Islet of Langerhans (tissue), 1 donor: ENCODE measurements around the gene PLCL2.

ENCODE experiments used
- FAIRE-seq: peaks from one replicate; lab custom pipeline; 2011; peaks lifted over from hg19 to GRCh38; lab: Jason Lieb, UNC

PLCL2 gene

DNA sequence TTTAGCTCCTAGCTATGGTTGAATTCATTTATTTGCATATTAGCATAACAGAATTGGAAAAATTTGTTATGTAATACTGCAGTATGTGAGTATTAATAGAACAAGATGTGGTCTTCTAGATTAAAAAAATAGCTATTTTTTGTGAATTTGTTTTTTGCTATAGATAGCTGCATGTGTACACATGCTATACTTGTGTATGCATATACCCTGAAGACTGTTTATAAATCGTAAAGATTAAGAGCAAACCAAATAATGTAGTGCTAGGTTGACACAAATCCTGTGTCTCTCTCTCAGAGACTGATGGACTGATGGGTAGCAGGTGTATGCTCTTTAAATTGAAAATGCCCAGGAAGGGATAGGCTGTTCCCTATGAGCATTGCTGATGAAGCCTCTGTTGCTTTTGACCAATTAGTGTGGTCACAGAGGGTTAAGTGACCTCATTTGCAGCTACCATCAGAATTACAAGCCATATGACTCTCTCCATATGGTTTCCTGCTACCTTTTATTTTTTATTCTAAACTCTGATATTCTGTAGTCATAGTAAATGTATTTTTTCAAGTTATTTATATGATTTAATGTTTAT lies 9.0 kb downstream of the PLCL2 start:
- no peak for FAIRE-seq

GRCh38 chr3:16896094-16896627 lies 11.4 kb downstream of the PLCL2 start:
- FAIRE-seq: no peak

DNA sequence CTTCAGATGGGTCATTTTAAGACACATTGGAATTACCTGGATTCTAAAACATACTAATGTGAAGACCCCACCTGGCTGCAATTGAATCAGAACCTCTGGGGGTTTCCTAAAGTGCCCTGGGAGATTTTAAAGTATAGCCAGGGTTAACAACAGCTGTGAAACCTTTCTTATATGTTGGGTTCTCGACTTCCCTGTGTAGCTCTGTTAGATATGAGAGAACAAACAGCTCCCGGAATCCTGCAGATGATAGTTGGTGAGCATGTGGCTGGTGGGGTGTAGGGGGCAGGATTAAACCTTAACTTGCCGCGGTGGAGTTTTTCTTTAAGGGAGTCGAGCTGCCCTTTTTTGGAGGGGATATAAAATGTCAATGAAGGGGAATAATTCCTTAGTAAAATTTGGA lies 12.1 kb downstream of the PLCL2 start:
- FAIRE-seq: no peak

- FAIRE-seq: peak; percentile 60
Observed at GRCh38 chr3:16897254-16897926, 12.6 kb downstream of the PLCL2 start.

DNA sequence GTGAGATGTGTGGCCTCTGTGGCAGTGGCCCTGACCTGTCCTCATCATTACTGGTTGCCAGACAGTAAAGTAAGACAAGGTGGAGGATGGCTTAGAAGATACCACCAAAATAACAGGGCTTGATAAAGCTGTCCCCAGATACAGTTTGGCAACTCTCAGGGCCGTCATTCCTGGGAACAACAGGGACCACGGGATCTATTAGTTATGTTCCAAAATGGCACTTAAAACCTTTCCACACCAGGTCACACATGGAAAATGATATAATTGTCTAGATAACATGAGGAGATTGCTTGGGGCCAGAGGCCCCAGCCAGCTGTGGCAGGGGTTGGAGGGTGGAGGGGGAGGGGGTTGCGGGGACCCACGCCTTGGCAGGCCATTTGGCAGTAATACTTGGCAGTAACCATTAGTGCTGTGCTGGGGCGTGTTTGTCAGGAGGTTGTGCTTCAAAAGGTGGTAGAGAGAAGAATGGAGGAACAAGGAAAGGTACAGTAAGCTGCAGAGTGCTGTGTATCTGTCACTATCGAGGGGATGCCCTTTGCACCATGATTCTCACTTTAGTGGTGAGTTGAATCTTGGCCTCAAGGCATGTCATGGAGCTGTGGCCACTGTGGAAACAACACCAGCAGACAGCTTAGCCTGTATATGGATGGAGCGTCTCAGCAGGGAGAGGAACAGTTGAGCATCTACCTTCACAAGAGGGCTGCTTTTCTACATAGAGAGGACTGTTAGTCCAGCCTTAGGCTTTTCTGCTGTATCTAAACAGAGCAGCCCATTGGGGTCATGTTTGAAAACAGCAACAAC lies 14.0 kb downstream of the PLCL2 start:
- FAIRE-seq: no peak

DNA sequence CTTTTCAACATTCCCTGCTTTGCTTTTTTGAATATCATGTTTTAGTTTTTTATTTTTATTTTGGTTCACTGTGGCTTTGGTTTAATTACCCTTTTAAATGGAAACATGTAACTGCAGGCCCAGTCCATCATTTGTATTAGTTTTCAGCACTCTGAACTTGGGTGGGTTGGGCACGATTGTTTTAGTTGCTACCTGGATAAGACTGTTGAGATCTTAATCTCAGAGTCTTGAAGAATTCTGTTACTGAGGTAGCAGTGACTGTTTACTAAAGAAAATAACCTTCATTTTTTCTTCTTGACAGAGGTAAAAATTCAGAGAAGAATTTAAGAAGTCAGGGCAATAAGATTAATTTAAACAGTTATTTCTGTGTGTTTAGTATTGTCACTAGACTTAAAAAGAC lies 15.2 kb downstream of the PLCL2 start:
- no peak for FAIRE-seq

DNA sequence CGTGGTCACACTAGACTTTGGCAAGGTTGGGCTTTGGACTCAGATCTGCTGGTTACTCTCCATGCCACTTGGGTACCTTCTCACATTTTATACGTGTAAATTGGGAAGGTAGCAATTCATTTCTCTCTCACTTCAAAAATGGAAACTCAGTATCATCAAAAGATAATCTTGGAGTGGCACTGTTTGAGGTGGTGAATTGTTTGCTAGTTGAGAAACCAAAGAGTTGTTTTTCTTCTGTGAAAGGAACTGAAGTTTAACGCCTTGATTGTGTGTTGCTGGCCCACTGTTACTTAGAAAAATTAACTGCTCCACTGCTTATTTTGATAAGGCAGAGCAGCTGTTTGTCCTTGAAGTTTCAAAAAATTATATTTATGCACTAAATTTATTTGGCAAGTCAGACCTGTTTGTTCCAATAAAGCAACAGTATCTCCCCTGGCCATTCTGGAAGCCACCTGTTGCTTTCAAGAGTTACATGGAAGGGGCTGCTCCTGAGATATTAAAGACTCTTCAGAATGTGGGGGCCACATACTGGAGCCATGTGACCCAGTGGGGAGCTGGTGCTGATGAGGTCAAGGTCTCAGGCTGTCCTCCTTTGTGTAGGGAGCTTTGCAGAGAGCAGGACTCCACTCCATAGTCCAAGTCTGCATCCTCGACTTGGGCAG lies 16.2 kb downstream of the PLCL2 start:
- FAIRE-seq: no peak

GRCh38 chr3:16904423-16905417 lies 20.0 kb downstream of the PLCL2 start:
- no peak for FAIRE-seq

DNA sequence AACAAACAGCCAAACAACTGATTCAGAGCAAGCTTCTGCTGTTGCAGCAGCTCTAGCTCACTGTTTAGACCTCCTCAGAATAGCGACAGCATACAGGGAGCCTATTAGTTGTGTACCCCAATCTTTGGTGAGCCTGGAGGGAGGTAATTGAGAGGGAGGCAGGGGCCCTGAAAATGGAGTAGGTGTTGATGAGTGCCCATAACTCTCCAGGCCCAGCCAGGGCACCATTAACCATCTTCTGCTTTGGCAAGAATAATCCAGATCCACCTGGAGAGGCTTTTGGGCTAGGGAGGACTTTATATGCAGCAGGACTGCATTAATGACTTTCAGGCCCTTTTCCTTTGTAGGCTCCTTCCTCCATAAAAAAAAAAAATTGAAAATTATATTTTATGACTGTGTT lies 20.9 kb downstream of the PLCL2 start:
- FAIRE-seq: no peak

- FAIRE-seq: peak; percentile 98
Observed at GRCh38 chr3:16906682-16907081, 21.9 kb downstream of the PLCL2 start.

DNA sequence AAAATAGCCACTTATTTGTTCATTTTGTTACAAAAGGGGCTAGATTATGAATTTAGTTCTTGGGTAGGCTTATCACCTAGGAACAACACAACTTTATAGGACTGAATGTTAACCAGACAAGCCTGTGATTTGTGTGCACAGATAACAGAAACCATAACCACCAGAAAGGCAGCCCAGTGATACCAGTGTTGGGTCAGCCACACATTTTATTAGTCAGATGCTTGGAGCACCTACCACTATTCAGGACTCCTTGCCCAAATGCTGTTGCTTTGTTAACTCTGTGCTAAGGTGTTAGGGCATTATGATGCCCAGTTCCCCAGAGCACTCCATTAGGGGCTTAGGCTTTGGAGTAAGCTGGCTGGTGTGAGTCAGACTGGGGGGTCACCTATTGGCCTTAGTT lies 22.5 kb downstream of the PLCL2 start:
- FAIRE-seq: no peak

DNA sequence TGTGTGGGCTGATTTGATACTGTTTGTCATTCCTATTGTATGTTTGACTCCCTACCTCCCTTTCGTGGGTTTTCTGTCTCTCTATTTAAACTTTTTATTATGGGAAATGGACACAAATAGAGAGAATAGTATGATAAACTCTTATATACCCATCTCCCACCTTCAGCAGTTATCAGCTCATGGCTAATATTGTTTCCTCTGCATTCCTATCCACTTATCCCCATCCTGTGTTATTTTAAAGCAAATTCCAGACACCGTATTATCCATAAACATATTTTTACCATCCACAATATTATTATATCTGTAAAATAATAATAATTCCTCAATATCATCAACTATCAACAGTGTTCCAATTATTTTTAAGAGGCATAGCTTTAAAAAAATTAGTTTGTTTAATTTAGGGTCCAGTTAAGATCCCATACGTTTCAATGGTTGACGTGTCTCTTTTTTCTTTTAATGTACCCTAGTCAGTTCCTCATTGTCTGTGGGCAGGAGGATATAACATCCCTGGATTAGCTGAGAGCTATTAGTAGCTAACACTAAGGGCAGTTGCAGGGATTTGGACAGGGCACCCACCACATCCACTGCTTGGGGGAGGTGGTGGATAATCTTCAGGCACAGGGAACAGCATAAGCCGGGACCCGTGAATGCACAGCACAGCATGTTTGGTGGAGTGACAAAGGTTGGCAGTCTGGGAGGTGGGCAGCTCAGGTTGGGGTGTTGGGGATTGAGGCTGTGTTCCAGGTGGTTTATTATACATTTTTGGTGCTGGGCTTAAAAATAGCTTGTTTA lies 23.5 kb downstream of the PLCL2 start:
- FAIRE-seq: peak; percentile 81

DNA sequence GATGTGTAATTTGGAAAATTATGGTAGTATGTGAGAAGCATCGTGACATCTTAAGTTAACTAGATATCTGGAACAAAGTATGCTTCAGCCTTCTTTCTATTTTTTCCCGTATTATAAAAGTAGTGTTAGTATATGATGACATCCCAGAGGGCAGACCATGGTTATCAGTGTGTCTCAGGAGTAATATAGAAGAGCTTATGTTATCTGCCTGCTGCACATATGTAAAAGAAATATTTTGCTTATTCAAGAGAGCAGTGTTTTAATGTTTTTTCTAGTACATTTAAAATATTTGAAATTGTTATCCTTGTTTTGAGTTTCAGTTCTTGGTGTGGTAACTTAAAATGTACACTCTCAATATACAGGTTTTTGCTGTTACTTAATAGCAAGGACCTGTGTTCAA lies 24.1 kb downstream of the PLCL2 start:
- no peak for FAIRE-seq

DNA sequence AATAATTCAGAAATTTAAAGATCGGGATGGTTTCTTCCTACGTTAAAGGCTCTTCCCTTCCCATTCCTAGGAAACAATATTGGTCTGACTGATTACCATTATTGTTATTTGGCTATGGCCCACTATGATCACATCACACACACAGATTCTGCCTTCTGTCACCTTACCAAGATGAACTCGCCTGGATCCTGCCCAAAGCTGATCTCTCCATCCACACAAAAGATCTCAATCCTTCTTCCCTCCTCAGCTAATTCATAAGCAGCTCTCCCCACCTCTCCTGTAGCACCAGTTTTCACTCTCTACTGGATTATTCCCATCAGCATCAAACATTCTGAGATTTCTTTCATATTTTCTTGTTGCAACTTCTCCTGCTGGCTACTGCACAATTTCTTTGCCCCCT lies 25.0 kb downstream of the PLCL2 start:
- no peak for FAIRE-seq

- no peak for FAIRE-seq
Observed at GRCh38 chr3:16910207-16910606, 25.5 kb downstream of the PLCL2 start.

GRCh38 chr3:16911916-16912315 lies 27.2 kb downstream of the PLCL2 start:
- no peak for FAIRE-seq

DNA sequence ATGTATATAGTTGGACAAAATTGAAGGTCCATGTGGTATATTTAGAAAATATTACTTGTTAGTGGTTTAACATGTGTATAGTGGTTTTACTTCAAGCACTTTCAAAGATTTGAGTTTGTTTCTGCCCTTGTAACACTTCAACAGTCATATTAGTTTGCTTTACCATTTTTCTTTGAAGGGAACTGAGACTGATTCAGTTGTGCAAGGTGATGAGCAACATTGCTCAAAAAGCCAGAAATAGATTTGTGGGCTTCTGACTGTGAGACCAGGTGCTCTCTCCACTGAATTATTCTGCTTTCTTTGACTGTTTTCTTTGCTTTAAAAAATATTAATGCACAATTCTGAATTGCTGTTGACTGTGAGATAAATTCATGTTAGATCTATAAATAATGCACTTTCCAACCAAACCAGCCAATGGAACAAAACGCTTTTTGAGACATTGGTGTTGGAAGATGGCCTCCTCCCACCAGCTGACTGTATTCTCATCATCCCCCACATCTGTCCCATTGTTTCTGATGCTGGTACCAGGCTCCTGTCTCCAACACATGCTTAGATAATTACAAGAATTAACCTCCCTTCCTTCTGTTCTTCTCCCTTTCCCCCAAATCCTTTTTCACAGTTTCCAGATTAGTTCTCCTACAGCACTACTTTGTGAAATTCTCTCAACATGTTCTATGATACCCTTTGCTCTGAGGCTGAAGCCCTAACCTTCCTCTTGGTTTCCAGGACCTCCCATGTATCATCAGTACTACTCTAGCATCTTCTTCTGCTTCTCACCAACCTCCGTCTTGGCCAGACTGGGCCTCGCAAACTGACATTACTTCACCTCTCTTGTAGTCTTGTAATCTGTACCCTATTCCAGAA lies 27.9 kb downstream of the PLCL2 start:
- FAIRE-seq: no peak

DNA sequence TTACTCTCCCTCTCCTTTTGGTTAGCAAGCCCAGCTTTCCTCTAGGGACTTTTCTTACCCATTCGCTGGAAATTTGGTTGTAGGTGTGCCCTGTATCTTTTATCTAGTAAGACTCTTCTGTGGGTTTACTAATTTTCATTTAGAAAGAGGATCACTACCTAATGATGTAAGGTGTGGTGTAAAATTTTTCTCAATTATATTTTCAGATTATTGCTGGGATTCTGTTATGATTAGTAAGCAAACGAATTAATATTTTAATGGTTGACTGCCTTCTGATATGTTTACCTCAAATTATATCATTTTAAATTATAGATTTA lies 28.5 kb downstream of the PLCL2 start:
- FAIRE-seq: no peak

DNA sequence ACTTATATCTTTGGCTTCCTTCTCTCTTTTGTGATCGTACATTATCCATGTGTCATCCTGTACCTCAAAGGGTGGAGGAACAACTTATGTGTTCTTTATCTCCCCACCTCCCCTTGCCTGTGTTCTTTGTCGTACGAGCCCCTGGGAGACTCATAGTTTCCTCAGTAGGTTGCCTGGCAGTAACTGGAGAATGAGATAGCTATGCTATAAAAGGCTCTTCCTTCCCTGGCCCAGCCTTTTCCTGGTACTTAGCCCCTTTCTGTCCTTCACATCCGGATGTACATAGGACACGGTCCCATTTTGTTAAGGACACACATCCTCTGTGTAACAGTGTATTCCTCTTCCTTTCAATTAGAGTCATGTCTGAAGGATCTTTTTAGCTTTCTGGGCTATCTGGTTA lies 32.1 kb downstream of the PLCL2 start:
- FAIRE-seq: no peak
